Naive B cell (primary cell): ENCODE measurements around the gene TASP1. TPM values are rescaled to one million over a fixed set of nuclear protein-coding genes. Genes with fewer than 3 reads are reported as not detected.

Source experiments
- ATAC-seq, 2 donors: fragments of 150-1000 bp; cut with Tn5 transposase; 2 replicates each; pipeline ENCODE4 v1.10.0; 2021; ENCODE audit warnings: low read depth in 2 of 2, mild to moderate bottlenecking in 2 of 2, moderate library complexity in 2 of 2
- DNase-seq: peaks from one replicate; pipeline ENCODE4 v3.0.0; 2022
- H3K27ac Mint-ChIP-seq, 6 donors: one replicate each; pipeline ENCODE4 v1.8.0; 2020 to 2022; ENCODE audit warnings: mild to moderate bottlenecking in 6 of 6, mixed read lengths in 6 of 6, moderate library complexity in 5 of 6, inconsistent platforms in 2 of 6
- H3K27me3 Mint-ChIP-seq, 3 donors: one replicate each; pipeline ENCODE4 v1.8.0; 2021 to 2022; ENCODE audit warnings: mixed read lengths in 3 of 3, mild to moderate bottlenecking in 1 of 3
- H3K36me3 Mint-ChIP-seq, 2 donors: one replicate each; pipeline ENCODE4 v1.8.0; 2020 to 2022; ENCODE audit warnings: mixed read lengths in 2 of 2, inconsistent platforms in 1 of 2, mild to moderate bottlenecking in 1 of 2
- H3K4me1 Mint-ChIP-seq, 3 donors: one replicate each; pipeline ENCODE4 v1.8.0; 2020 to 2022; ENCODE audit warnings: mixed read lengths in 3 of 3, inconsistent platforms in 1 of 3, mild to moderate bottlenecking in 1 of 3, moderate library complexity in 1 of 3
- H3K4me3 Mint-ChIP-seq, 8 donors: one replicate each; pipeline ENCODE4 v1.8.0; 2020 to 2022; ENCODE audit warnings: mild to moderate bottlenecking in 8 of 8, mixed read lengths in 8 of 8, moderate library complexity in 8 of 8, inconsistent platforms in 2 of 8
- H3K9me3 Mint-ChIP-seq, 7 donors: one replicate each; pipeline ENCODE4 v1.8.0; 2020 to 2022; ENCODE audit warnings: mixed read lengths in 7 of 7, mild to moderate bottlenecking in 5 of 7, inconsistent platforms in 2 of 7, moderate library complexity in 1 of 7
- polyA plus RNA-seq, 6 donors: library from polyadenylated mRNA; unstranded; fragments of 300-500 nt; fragmentation: Illumina TruSeq; gene quantifications; one replicate each; pipeline ENCODE4 v1.2.3, GENCODE V29; 2021; ENCODE audit warnings: low read depth in 6 of 6

The TASP1 gene
- polyA plus RNA-seq, 6 donors from 2014 or later = 12.8 to 20.7 (median 15.0) TPM

GRCh38 chr20:13457487-13457886 lies 181.2 kb downstream of the TASP1 start:
- no peaks in the 10 kb centered on the region for H3K27me3 Mint-ChIP-seq
- ATAC-seq (no peak), DNase-seq (no peak)
- H3K4me3 Mint-ChIP-seq = no peak overlapping the region
- no peak overlapping the region for H3K27ac Mint-ChIP-seq
- H3K4me1 Mint-ChIP-seq = peaks cover 0 to 5% (median 4%) of the 10 kb centered on the region in 3 donors
- H3K36me3 Mint-ChIP-seq = peaks cover 16% of the 10 kb centered on the region in 2 donors
- H3K9me3 Mint-ChIP-seq = peaks cover 0 to 3% (median 0%) of the 10 kb centered on the region in 7 donors

GRCh38 chr20:13455713-13456112 lies 183.0 kb downstream of the TASP1 start:
- ATAC-seq = no peak
- peaks cover 0 to 3% (median 0%) of the 10 kb centered on the region in 7 donors for H3K9me3 Mint-ChIP-seq
- H3K27me3 Mint-ChIP-seq = no peaks in the 10 kb centered on the region
- no peak overlapping the region for H3K4me3 Mint-ChIP-seq
- peaks cover 0 to 7% (median 5%) of the 10 kb centered on the region in 3 donors for H3K4me1 Mint-ChIP-seq
- peak overlapping the region in 1 of 6 donors; percentile 8 for H3K27ac Mint-ChIP-seq
- DNase-seq = no peak
- H3K36me3 Mint-ChIP-seq = peaks cover 16 to 24% of the 10 kb centered on the region in 2 donors

- peaks cover 16 to 24% of the 10 kb centered on the region in 2 donors for H3K36me3 Mint-ChIP-seq
Measured at GRCh38 chr20:13453367-13453766, 185.4 kb downstream of the TASP1 start.

GRCh38 chr20:13452470-13453124 lies 186.1 kb downstream of the TASP1 start:
- Mint-ChIP-seq H3K36me3 (peaks cover 16 to 24% of the 10 kb centered on the region in 2 donors), H3K27ac (peak overlapping the region in 1 of 6 donors; percentile 61), H3K4me1 (peaks cover 0 to 7% (median 5%) of the 10 kb centered on the region in 3 donors), H3K4me3 (no peak overlapping the region), H3K27me3 (no peaks in the 10 kb centered on the region), H3K9me3 (peaks cover 0 to 3% (median 0%) of the 10 kb centered on the region in 7 donors)
- ATAC-seq (no peak), DNase-seq (no peak)

More at GRCh38 chr20:13453367-13453766, 185.4 kb downstream of the TASP1 start:
- no peaks in the 10 kb centered on the region for H3K27me3 Mint-ChIP-seq
- no peak for ATAC-seq
- H3K9me3 Mint-ChIP-seq = peaks cover 0 to 3% (median 0%) of the 10 kb centered on the region in 7 donors
- H3K27ac Mint-ChIP-seq = no peak overlapping the region
- H3K4me3 Mint-ChIP-seq = no peak overlapping the region
- peaks cover 0 to 7% (median 5%) of the 10 kb centered on the region in 3 donors for H3K4me1 Mint-ChIP-seq
- DNase-seq = no peak

GRCh38 chr20:13449868-13450434 lies 188.8 kb downstream of the TASP1 start:
- Mint-ChIP-seq H3K9me3 (peaks cover 0 to 3% (median 0%) of the 10 kb centered on the region in 7 donors), H3K36me3 (peaks cover 16 to 24% of the 10 kb centered on the region in 2 donors)
- ATAC-seq = no peak

GRCh38 chr20:13447385-13448180 lies 191.1 kb downstream of the TASP1 start:
- no peak overlapping the region for H3K4me3 Mint-ChIP-seq
- peaks cover under 1 to 8% of the 10 kb centered on the region in 2 donors for H3K36me3 Mint-ChIP-seq
- no peak for DNase-seq
- no peaks in the 10 kb centered on the region for H3K27me3 Mint-ChIP-seq
- H3K27ac Mint-ChIP-seq = no peak overlapping the region
- H3K9me3 Mint-ChIP-seq = no peaks in the 10 kb centered on the region
- peaks cover 0 to 3% (median 3%) of the 10 kb centered on the region in 3 donors for H3K4me1 Mint-ChIP-seq
- no peak for ATAC-seq

More at GRCh38 chr20:13449868-13450434, 188.8 kb downstream of the TASP1 start:
- Mint-ChIP-seq H3K27ac (no peak overlapping the region), H3K27me3 (no peaks in the 10 kb centered on the region), H3K4me3 (no peak overlapping the region), H3K4me1 (peaks cover 0 to 7% (median 5%) of the 10 kb centered on the region in 3 donors)
- no peak for DNase-seq

- H3K4me1 Mint-ChIP-seq = peaks cover 0 to 3% (median 0%) of the 10 kb centered on the region in 3 donors
- peaks cover 31% of the 10 kb centered on the region in 2 donors for H3K36me3 Mint-ChIP-seq
- H3K27me3 Mint-ChIP-seq = no peaks in the 10 kb centered on the region
- no peak for ATAC-seq
- no peak overlapping the region for H3K27ac Mint-ChIP-seq
- peaks cover 13 to 25% (median 20%) of the 10 kb centered on the region in 7 donors for H3K9me3 Mint-ChIP-seq
- no peak for DNase-seq
- H3K4me3 Mint-ChIP-seq = no peak overlapping the region
Measured at GRCh38 chr20:13443690-13444089, 195.0 kb downstream of the TASP1 start.

GRCh38 chr20:13442986-13443385 lies 195.7 kb downstream of the TASP1 start:
- H3K9me3 Mint-ChIP-seq = peaks cover 13 to 25% (median 20%) of the 10 kb centered on the region in 7 donors
- no peak overlapping the region for H3K4me3 Mint-ChIP-seq

GRCh38 chr20:13441388-13441787 lies 197.3 kb downstream of the TASP1 start:
- ATAC-seq (no peak), DNase-seq (no peak)
- Mint-ChIP-seq H3K27me3 (no peaks in the 10 kb centered on the region), H3K36me3 (peaks cover 31% of the 10 kb centered on the region in 2 donors), H3K9me3 (peaks cover 13 to 25% (median 20%) of the 10 kb centered on the region in 7 donors), H3K4me1 (peaks cover 0 to 3% (median 0%) of the 10 kb centered on the region in 3 donors), H3K27ac (no peak overlapping the region), H3K4me3 (peak overlapping the region in 1 of 8 donors; percentile 30)

More at GRCh38 chr20:13442986-13443385, 195.7 kb downstream of the TASP1 start:
- H3K36me3 Mint-ChIP-seq = peaks cover 31% of the 10 kb centered on the region in 2 donors
- no peak overlapping the region for H3K27ac Mint-ChIP-seq
- no peak for ATAC-seq
- no peak for DNase-seq
- no peaks in the 10 kb centered on the region for H3K27me3 Mint-ChIP-seq
- H3K4me1 Mint-ChIP-seq = peaks cover 0 to 3% (median 0%) of the 10 kb centered on the region in 3 donors

- H3K9me3 Mint-ChIP-seq = peaks cover 8 to 24% (median 20%) of the 10 kb centered on the region in 7 donors
- H3K27me3 Mint-ChIP-seq = no peaks in the 10 kb centered on the region
- DNase-seq (no peak), ATAC-seq (no peak)
- no peak overlapping the region for H3K4me3 Mint-ChIP-seq
- H3K4me1 Mint-ChIP-seq = no peaks in the 10 kb centered on the region
- no peak overlapping the region for H3K27ac Mint-ChIP-seq
- H3K36me3 Mint-ChIP-seq = peaks cover 23% of the 10 kb centered on the region in 2 donors
Measured at GRCh38 chr20:13436530-13436929, 202.2 kb downstream of the TASP1 start.

- no peaks in the 10 kb centered on the region for H3K4me1 Mint-ChIP-seq
- no peak overlapping the region for H3K4me3 Mint-ChIP-seq
- ATAC-seq = no peak
- no peak overlapping the region for H3K27ac Mint-ChIP-seq
- H3K36me3 Mint-ChIP-seq = peaks cover 22% of the 10 kb centered on the region in 2 donors
- H3K9me3 Mint-ChIP-seq = peaks cover 0 to 13% (median 4%) of the 10 kb centered on the region in 7 donors
- H3K27me3 Mint-ChIP-seq = no peaks in the 10 kb centered on the region
- no peak for DNase-seq
Measured at GRCh38 chr20:13432126-13432525, 206.6 kb downstream of the TASP1 start.

GRCh38 chr20:13430346-13431002 lies 208.3 kb downstream of the TASP1 start:
- Mint-ChIP-seq H3K4me1 (no peaks in the 10 kb centered on the region), H3K36me3 (peaks cover 22% of the 10 kb centered on the region in 2 donors), H3K27ac (no peak overlapping the region), H3K9me3 (peaks cover 0 to 13% (median 4%) of the 10 kb centered on the region in 7 donors), H3K4me3 (no peak overlapping the region), H3K27me3 (no peaks in the 10 kb centered on the region)
- DNase-seq (no peak), ATAC-seq (peak; percentile 11 to 32)

- ATAC-seq (no peak), DNase-seq (no peak)
- H3K4me3 Mint-ChIP-seq = no peak overlapping the region
- no peaks in the 10 kb centered on the region for H3K4me1 Mint-ChIP-seq
- H3K27me3 Mint-ChIP-seq = no peaks in the 10 kb centered on the region
- peaks cover 22% of the 10 kb centered on the region in 2 donors for H3K36me3 Mint-ChIP-seq
- H3K27ac Mint-ChIP-seq = peak overlapping the region in 1 of 6 donors; percentile 14
- peaks cover 0 to 13% (median 4%) of the 10 kb centered on the region in 7 donors for H3K9me3 Mint-ChIP-seq
Measured at GRCh38 chr20:13428684-13429083, 210.0 kb downstream of the TASP1 start.
